ENCODE results near the gene FN3KRP.

Gene FN3KRP

DNA sequence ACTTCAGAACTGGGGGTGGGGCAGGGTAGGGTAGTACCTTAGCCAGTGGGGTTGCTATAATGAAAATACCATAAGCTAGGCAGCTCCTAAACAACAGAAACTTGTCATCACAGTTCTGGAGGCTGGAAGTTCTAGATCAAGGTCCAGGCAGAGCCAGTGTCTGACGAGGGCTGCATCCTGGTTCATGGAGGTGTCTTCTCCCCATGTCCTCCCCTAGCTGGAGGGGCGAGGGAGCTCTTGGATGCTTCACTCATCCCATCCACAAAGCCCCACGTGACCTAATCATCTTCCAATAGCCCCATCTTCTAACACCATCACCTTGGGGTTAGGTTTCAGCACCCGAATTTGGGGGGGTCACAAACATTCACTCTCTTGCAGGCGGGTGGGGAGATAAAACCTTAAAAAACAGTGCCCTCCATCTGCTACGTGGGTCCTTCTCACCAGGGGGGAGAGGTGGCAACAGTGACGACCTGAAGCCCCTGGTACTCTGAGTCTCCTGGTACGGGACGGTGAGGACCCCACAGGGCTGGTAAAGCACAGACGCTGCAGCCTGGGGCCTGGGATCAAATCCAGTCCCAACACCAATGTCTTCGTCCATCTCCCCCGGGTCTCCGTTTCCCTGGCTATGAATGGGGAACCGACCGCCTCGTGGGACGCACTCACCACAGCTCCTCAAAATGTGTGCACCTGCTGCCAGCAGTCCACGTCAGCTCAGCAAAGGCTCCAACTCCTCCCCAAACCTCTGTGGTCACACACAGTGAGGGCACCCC, 40.8 kb upstream of the FN3KRP start:
- H3K27ac ChIP-seq (ENCODE audit: extremely low read depth, low read depth, low read length) = no peak overlapping the region
- CTCF ChIA-PET = no interaction called here
- no peaks in the 10 kb centered on the region for H3K9me3 ChIP-seq (ENCODE audit: control insufficient read depth, insufficient read depth, low read depth, low read length)
- no peak overlapping the region for H3K4me3 ChIP-seq (ENCODE audit: low read depth, low read length)
- H3K4me1 ChIP-seq (ENCODE audit: control insufficient read depth, insufficient read depth, low read length) = no peaks in the 10 kb centered on the region
- POLR2A ChIA-PET = no interaction called here
- no peaks in the 10 kb centered on the region for H3K36me3 ChIP-seq (ENCODE audit: control insufficient read depth in 2 of 2, insufficient read depth in 1 of 2, low read length in 2 of 2)
- no peak for TF ChIP-seq YY1 (tag by site-specific recombination; IDR thresholded peaks at IDR 0.05)
- TF ChIP-seq ZBTB17 (tag by site-specific recombination; IDR thresholded peaks at IDR 0.05) = no peak
- TF ChIP-seq ZNF23 (tag by site-specific recombination; IDR thresholded peaks at IDR 0.05; ENCODE audit: borderline replicate concordance) = no peak
- no peak for TF ChIP-seq ZFP37 (tag by site-specific recombination; IDR thresholded peaks at IDR 0.05)
- TF ChIP-seq ZNF664 (tag by site-specific recombination; IDR thresholded peaks at IDR 0.05) = no peak
- TF ChIP-seq YY2 (tag by site-specific recombination; IDR thresholded peaks at IDR 0.05) = no peak
- TF ChIP-seq ZNF324 (tag by site-specific recombination; IDR thresholded peaks at IDR 0.05) = no peak
- TF ChIP-seq, protein P1, sequence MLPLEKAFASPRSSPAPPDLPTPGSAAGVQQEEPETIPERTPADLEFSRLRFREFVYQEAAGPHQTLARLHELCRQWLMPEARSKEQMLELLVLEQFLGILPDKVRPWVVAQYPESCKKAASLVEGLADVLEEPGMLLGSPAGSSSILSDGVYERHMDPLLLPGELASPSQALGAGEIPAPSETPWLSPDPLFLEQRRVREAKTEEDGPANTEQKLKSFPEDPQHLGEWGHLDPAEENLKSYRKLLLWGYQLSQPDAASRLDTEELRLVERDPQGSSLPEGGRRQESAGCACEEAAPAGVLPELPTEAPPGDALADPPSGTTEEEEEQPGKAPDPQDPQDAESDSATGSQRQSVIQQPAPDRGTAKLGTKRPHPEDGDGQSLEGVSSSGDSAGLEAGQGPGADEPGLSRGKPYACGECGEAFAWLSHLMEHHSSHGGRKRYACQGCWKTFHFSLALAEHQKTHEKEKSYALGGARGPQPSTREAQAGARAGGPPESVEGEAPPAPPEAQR (tag by site-specific recombination; IDR thresholded peaks at IDR 0.05) = no peak
- no peak for TF ChIP-seq MYNN (tag by site-specific recombination; IDR thresholded peaks at IDR 0.05; ENCODE audit: borderline replicate concordance)
- TF ChIP-seq ZNF391 (tag by site-specific recombination; IDR thresholded peaks at IDR 0.05; ENCODE audit: borderline replicate concordance, low read depth) = no peak
- no peak for TF ChIP-seq ZNF560 (tag by site-specific recombination; IDR thresholded peaks at IDR 0.05; ENCODE audit: borderline replicate concordance)
- no peak for TF ChIP-seq ZNF654 (tag by site-specific recombination; IDR thresholded peaks at IDR 0.05; ENCODE audit: low read depth)
- TF ChIP-seq ZNF394 (tag by site-specific recombination; IDR thresholded peaks at IDR 0.05; ENCODE audit: borderline replicate concordance) = no peak
- no peak for TF ChIP-seq ZNF248 (tag by site-specific recombination; IDR thresholded peaks at IDR 0.05)
- TF ChIP-seq, protein P2, sequence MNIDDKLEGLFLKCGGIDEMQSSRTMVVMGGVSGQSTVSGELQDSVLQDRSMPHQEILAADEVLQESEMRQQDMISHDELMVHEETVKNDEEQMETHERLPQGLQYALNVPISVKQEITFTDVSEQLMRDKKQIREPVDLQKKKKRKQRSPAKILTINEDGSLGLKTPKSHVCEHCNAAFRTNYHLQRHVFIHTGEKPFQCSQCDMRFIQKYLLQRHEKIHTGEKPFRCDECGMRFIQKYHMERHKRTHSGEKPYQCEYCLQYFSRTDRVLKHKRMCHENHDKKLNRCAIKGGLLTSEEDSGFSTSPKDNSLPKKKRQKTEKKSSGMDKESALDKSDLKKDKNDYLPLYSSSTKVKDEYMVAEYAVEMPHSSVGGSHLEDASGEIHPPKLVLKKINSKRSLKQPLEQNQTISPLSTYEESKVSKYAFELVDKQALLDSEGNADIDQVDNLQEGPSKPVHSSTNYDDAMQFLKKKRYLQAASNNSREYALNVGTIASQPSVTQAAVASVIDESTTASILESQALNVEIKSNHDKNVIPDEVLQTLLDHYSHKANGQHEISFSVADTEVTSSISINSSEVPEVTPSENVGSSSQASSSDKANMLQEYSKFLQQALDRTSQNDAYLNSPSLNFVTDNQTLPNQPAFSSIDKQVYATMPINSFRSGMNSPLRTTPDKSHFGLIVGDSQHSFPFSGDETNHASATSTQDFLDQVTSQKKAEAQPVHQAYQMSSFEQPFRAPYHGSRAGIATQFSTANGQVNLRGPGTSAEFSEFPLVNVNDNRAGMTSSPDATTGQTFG (tag by site-specific recombination; IDR thresholded peaks at IDR 0.05; ENCODE audit: borderline replicate concordance) = no peak
- no peak for TF ChIP-seq ZNF548 (tag by site-specific recombination; IDR thresholded peaks at IDR 0.05)
- TF ChIP-seq ZNF624 (tag by site-specific recombination; IDR thresholded peaks at IDR 0.05) = no peak
- no peak for TF ChIP-seq ZNF544 (tag by site-specific recombination; IDR thresholded peaks at IDR 0.05)
- no peak for TF ChIP-seq ZNF266 (tag by site-specific recombination; IDR thresholded peaks at IDR 0.05; ENCODE audit: low read depth)
- TF ChIP-seq, protein P3, sequence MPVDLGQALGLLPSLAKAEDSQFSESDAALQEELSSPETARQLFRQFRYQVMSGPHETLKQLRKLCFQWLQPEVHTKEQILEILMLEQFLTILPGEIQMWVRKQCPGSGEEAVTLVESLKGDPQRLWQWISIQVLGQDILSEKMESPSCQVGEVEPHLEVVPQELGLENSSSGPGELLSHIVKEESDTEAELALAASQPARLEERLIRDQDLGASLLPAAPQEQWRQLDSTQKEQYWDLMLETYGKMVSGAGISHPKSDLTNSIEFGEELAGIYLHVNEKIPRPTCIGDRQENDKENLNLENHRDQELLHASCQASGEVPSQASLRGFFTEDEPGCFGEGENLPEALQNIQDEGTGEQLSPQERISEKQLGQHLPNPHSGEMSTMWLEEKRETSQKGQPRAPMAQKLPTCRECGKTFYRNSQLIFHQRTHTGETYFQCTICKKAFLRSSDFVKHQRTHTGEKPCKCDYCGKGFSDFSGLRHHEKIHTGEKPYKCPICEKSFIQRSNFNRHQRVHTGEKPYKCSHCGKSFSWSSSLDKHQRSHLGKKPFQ (tag by site-specific recombination; IDR thresholded peaks at IDR 0.05) = no peak
